ENCODE measurements around the gene ALDH3A2.
"Not testable (repeated sequence)": the region's sequence is repeated elsewhere in the genome, so short reads cannot be mapped to it uniquely, and the experiment has no call there.

- not testable (repeated sequence) for TF ChIP-seq EZH2 (IDR thresholded peaks at IDR 0.05); POLR2AphosphoS5 (IDR thresholded peaks at IDR 0.05; ENCODE audit: borderline replicate concordance, low read depth, low read length); FOXP2 (optimal IDR thresholded peaks at IDR 0.05; ENCODE audit: control extremely low read depth, extremely low read length, insufficient read depth)
Observed at GRCh38 chr17:19684909-19685580, 36.5 kb downstream of the ALDH3A2 start.

Data from SK-N-MC (cell line).